HepG2 (cell line): ENCODE results near the gene SLC16A5. TPM values are rescaled to one million over a fixed set of nuclear protein-coding genes. Genes with fewer than 3 reads are reported as not detected.

Experiments
- BRCA1 ChIP-seq: sonication (generic); formaldehyde crosslinking; IDR thresholded peaks from 2 replicates; pipeline ENCODE4 v1.4.0; 2020; ENCODE audit warnings: missing genetic modification reagents
- E2F2 ChIP-seq: sonication (generic); formaldehyde crosslinking; IDR thresholded peaks from 2 replicates; pipeline ENCODE4 v1.4.0; 2020; ENCODE audit warnings: missing genetic modification reagents, borderline replicate concordance
- ETV5 ChIP-seq: IDR thresholded peaks from 2 replicates; pipeline ENCODE4 v1.6.1; 2018; ENCODE audit warnings: missing biosample characterization, missing genetic modification reagents, inconsistent platforms, borderline replicate concordance
- FOXP4 ChIP-seq: sonication (generic); formaldehyde crosslinking; IDR thresholded peaks from 2 replicates; pipeline ENCODE4 v1.4.0; 2020; ENCODE audit warnings: missing genetic modification reagents
- HNF1B ChIP-seq: sonication (generic); formaldehyde crosslinking; IDR thresholded peaks from 2 replicates; pipeline ENCODE4 v1.5.1; 2020; ENCODE audit warnings: mild to moderate bottlenecking, moderate library complexity, missing genetic modification reagents
- HNRNPK ChIP-seq: fragments of 200-400 bp; formaldehyde crosslinking; IDR thresholded peaks from 2 replicates; pipeline ENCODE4 v1.6.1; 2018; ENCODE audit warnings: low read length, low read depth, moderate library complexity, mild to moderate bottlenecking; ENCODE audit not compliant: poor library complexity, severe bottlenecking
- KLF6 ChIP-seq: IDR thresholded peaks from 2 replicates; pipeline ENCODE4 v1.8.0; 2016; ENCODE audit warnings: missing biosample characterization, missing genetic modification reagents
- MIER3 ChIP-seq: IDR thresholded peaks from 2 replicates; pipeline ENCODE4 v1.6.1; 2016; ENCODE audit warnings: missing compliant biosample characterization, borderline replicate concordance
- NBN ChIP-seq: fragments of 450-650 bp; conservative IDR thresholded peaks from 2 replicates; pipeline ENCODE4 v1.6.1; 2017
- PAX8 ChIP-seq: sonication (generic); formaldehyde crosslinking; IDR thresholded peaks from 2 replicates; pipeline ENCODE4 v1.8.0; 2022; ENCODE audit warnings: mild to moderate bottlenecking, missing genetic modification reagents, borderline replicate concordance
- RAD51 ChIP-seq: fragments of 450-650 bp; IDR thresholded peaks from 2 replicates; pipeline ENCODE4 v1.6.1; 2016; ENCODE audit warnings: borderline replicate concordance
- RFX5 ChIP-seq: IDR thresholded peaks from 2 replicates; pipeline ENCODE4 v1.6.1; 2011; ENCODE audit warnings: low read depth, low read length, improper control_type of control experiment
- STAT5B ChIP-seq: sonication (generic); formaldehyde crosslinking; IDR thresholded peaks from 2 replicates; pipeline ENCODE4 v1.4.0; 2020; ENCODE audit warnings: missing genetic modification reagents
- ZBTB20 ChIP-seq: sonication (generic); formaldehyde crosslinking; IDR thresholded peaks from 2 replicates; pipeline ENCODE4 v1.8.1; 2023; ENCODE audit warnings: missing genetic modification reagents, low read depth, mild to moderate bottlenecking, borderline replicate concordance
- ZBTB46 ChIP-seq: sonication (generic); formaldehyde crosslinking; IDR thresholded peaks from 2 replicates; pipeline ENCODE4 v1.4.0; 2020; ENCODE audit warnings: mild to moderate bottlenecking, missing genetic modification reagents, borderline replicate concordance
- ZNF253 ChIP-seq: sonication (generic); formaldehyde crosslinking; IDR thresholded peaks from 2 replicates; pipeline ENCODE4 v1.8.0; 2022; ENCODE audit warnings: mild to moderate bottlenecking, missing genetic modification reagents, borderline replicate concordance
- ZNF431 ChIP-seq: sonication (generic); formaldehyde crosslinking; IDR thresholded peaks from 2 replicates; pipeline ENCODE4 v1.9.0; 2022; ENCODE audit warnings: missing genetic modification reagents, low read depth, mild to moderate bottlenecking, borderline replicate concordance
- ZNF563 ChIP-seq: sonication (generic); formaldehyde crosslinking; IDR thresholded peaks from 2 replicates; pipeline ENCODE4 v1.8.0; 2022; ENCODE audit warnings: mild to moderate bottlenecking, moderate library complexity, missing genetic modification reagents
- ZNF761 ChIP-seq: sonication (generic); formaldehyde crosslinking; conservative IDR thresholded peaks from 2 replicates; pipeline ENCODE4 v1.4.0; 2020; ENCODE audit warnings: mild to moderate bottlenecking, missing genetic modification reagents
- ZNF784 ChIP-seq: sonication (generic); formaldehyde crosslinking; IDR thresholded peaks from 2 replicates; pipeline ENCODE4 v1.5.1; 2020; ENCODE audit warnings: missing genetic modification reagents, mild to moderate bottlenecking, borderline replicate concordance
- polyA plus RNA-seq, 8 experiments: library from polyadenylated mRNA; depleted of rRNA in 3 of 8; stranded (reverse) in 7 of 8; unstranded in 1 of 8; fragments of >200 nt; fragmentation: Illumina TruSeq in 4 of 8; extraction: Trizol in 4 of 8; gene quantifications; 2 replicates each; pipeline versions ENCODE4 v1.2.1 to v1.2.3, GENCODE V29; 2011 to 2016; ENCODE audit warnings: low read depth in 4 of 8, missing spikeins in 1 of 8, mixed read lengths in 1 of 8; ENCODE audit not compliant: insufficient read depth in 1 of 8
- total RNA-seq, 5 experiments: library from RNA; depleted of rRNA; stranded (reverse); fragments of >200 nt; fragmentation: Illumina TruSeq; extraction: Trizol; gene quantifications; 2 replicates each; pipeline ENCODE4 v1.2.3, GENCODE V29; 2016; ENCODE audit warnings: low read depth in 1 of 5

SLC16A5 gene
- total and polyA plus RNA-seq, 2 of the 13 experiments (the other 11 are each of a cell fraction or from before 2014, with no cell fraction given), result 0.69 to 5.6 TPM

GRCh38 chr17:75109407-75110233 is 21.9 kb downstream of the SLC16A5 start, which contains the start of gene ARMC7 (continued):
- TF ChIP-seq RAD51 (no peak), ZNF253 (no peak), BRCA1 (CRISPR knock-in tag) (peak; percentile 48), ETV5 (peak; percentile 80; the same call in 1 of the 2 replicates), NBN (no peak), RFX5 (no peak), HNF1B (CRISPR knock-in tag) (peak; percentile 20; the same call in 1 of the 2 replicates), PAX8 (CRISPR knock-in tag) (no peak), ZNF563 (CRISPR knock-in tag) (peak; percentile 98), ZNF761 (CRISPR knock-in tag) (no peak), HNRNPK (peak; percentile 75), STAT5B (no peak), E2F2 (CRISPR knock-in tag) (no peak), ZNF784 (CRISPR knock-in tag) (no peak), ZNF431 (CRISPR knock-in tag) (peak; percentile 76; the same call in 1 of the 2 replicates), ZBTB20 (CRISPR knock-in tag) (peak; percentile 80; the same call in 1 of the 2 replicates), KLF6 (CRISPR knock-in tag) (peak; percentile 32; the same call in 1 of the 2 replicates), FOXP4 (CRISPR knock-in tag) (no peak; the same call in 1 of the 2 replicates), ZBTB46 (CRISPR knock-in tag) (no peak), MIER3 (CRISPR knock-in tag) (peak; percentile 27; the same call in 1 of the 2 replicates)
